IMR-90 (cell line): ENCODE data around the gene MTMR2. TPM values are rescaled to one million over a fixed set of nuclear protein-coding genes. Genes with fewer than 3 reads are reported as not detected.

ENCODE experiments used
- ATAC-seq: fragments of 200-7000 bp; cut with Tn5 transposase; 2 replicates; pipeline ENCODE4 v1.9.1; 2020; ENCODE audit warnings: low read depth, mild to moderate bottlenecking, moderate library complexity
- BruUV-seq: library from RNA; stranded (reverse); fragments of 400-500 nt; replicated peaks from 2 replicates; lab custom pipeline; 2021; lab: Mats Ljungman, UMichigan
- CTCF ChIA-PET: fragments of 300-600 bp; formaldehyde crosslinking; extraction: SDS; loops from one replicate; lab custom pipeline; 2021; ENCODE audit warnings: antibody characterized with exemption; lab: Yijun Ruan, JAX
- POLR2A ChIA-PET: fragments of 300-600 bp; sonication (Branson Sonifier 250); formaldehyde crosslinking; loops from one replicate; lab custom pipeline; 2022; ENCODE audit warnings: antibody characterized with exemption; ENCODE audit not compliant: unreplicated experiment; lab: Charles Lee
- DNase-seq: peaks from one replicate; pipeline ENCODE4 v3.0.0; 2013
- H2AFZ ChIP-seq: replicated peaks from 2 replicates; pipeline ENCODE3; 2013; ENCODE audit warnings: low read length, mild to moderate bottlenecking; ENCODE audit not compliant: poor library complexity
- H2AK5ac ChIP-seq: 2 replicates; pipeline ENCODE4 v1.6.1; 2013; ENCODE audit warnings: low read depth, low read length, inconsistent platforms
- H2AK9ac ChIP-seq: replicated peaks from 2 replicates; pipeline ENCODE3; 2013; ENCODE audit warnings: mild to moderate bottlenecking, low read depth, low read length, moderate library complexity; ENCODE audit not compliant: poor library complexity
- H2BK120ac ChIP-seq: 2 replicates; pipeline ENCODE4 v1.6.1; 2013; ENCODE audit warnings: low read depth, low read length, inconsistent platforms
- H2BK15ac ChIP-seq: 3 replicates; pipeline ENCODE4 v1.6.1; 2013; ENCODE audit warnings: low read depth, low read length, inconsistent platforms
- H2BK20ac ChIP-seq: 2 replicates; pipeline ENCODE4 v1.6.1; 2013; ENCODE audit warnings: low read depth, mild to moderate bottlenecking, inconsistent platforms, low read length, moderate library complexity
- H2BK5ac ChIP-seq: 2 replicates; pipeline ENCODE4 v1.6.1; 2013; ENCODE audit warnings: mild to moderate bottlenecking, low read depth, low read length, inconsistent platforms; ENCODE audit not compliant: poor library complexity, severe bottlenecking
- H3K14ac ChIP-seq: replicated peaks from 2 replicates; pipeline ENCODE4 v1.6.1; 2013; ENCODE audit warnings: low read depth, low read length, inconsistent platforms
- H3K18ac ChIP-seq: 2 replicates; pipeline ENCODE4 v1.6.1; 2013; ENCODE audit warnings: low read depth, low read length, control low read depth
- H3K23ac ChIP-seq: 2 replicates; pipeline ENCODE4 v1.6.1; 2013; ENCODE audit warnings: low read depth, low read length, inconsistent platforms
- H3K27ac ChIP-seq: 2 replicates; pipeline ENCODE4 v1.5.1; 2013; ENCODE audit warnings: mild to moderate bottlenecking, control low read depth, low read length; ENCODE audit not compliant: insufficient read depth
- H3K27me3 ChIP-seq: 2 replicates; pipeline ENCODE4 v1.6.1; 2013; ENCODE audit warnings: low read length; ENCODE audit not compliant: control insufficient read depth, insufficient read depth
- H3K36me3 ChIP-seq: 2 replicates; pipeline ENCODE4 v1.6.1; 2013; ENCODE audit warnings: low read length, mixed read lengths; ENCODE audit not compliant: control insufficient read depth, insufficient read depth
- H3K4ac ChIP-seq: 2 replicates; pipeline ENCODE4 v1.6.1; 2013; ENCODE audit warnings: low read depth, low read length, inconsistent platforms
- H3K4me1 ChIP-seq: 2 replicates; pipeline ENCODE4 v1.6.1; 2013; ENCODE audit warnings: low read length, mixed read lengths; ENCODE audit not compliant: control insufficient read depth, insufficient read depth
- H3K4me2 ChIP-seq: 2 replicates; pipeline ENCODE4 v1.6.1; 2013; ENCODE audit warnings: low read depth, mild to moderate bottlenecking, control low read depth, low read length, moderate library complexity
- H3K4me3 ChIP-seq: 2 replicates; pipeline ENCODE4 v1.5.1; 2013; ENCODE audit warnings: low read depth, mild to moderate bottlenecking, control low read depth, low read length, moderate library complexity; ENCODE audit not compliant: insufficient read depth
- H3K56ac ChIP-seq: 2 replicates; pipeline ENCODE4 v1.6.1; 2013; ENCODE audit warnings: low read length, inconsistent platforms; ENCODE audit not compliant: insufficient read depth; ENCODE audit errors: extremely low read depth
- H3K79me1 ChIP-seq, 2 experiments: 2 replicates each; pipeline ENCODE4 v1.6.1; 2013; ENCODE audit warnings: low read length in 2 of 2, inconsistent platforms in 1 of 2, low read depth in 1 of 2
- H3K9ac ChIP-seq: 2 replicates; pipeline ENCODE4 v1.6.1; 2013; ENCODE audit warnings: low read depth, low read length, control low read depth
- H3K9me1 ChIP-seq: 2 replicates; pipeline ENCODE4 v1.6.1; 2013; ENCODE audit warnings: low read length, inconsistent platforms; ENCODE audit not compliant: insufficient read depth
- H3K9me3 ChIP-seq: 2 replicates; pipeline ENCODE4 v1.6.1; 2013; ENCODE audit warnings: low read length; ENCODE audit not compliant: control insufficient read depth, insufficient read depth
- H4K20me1 ChIP-seq: 2 replicates; pipeline ENCODE4 v1.6.1; 2013; ENCODE audit warnings: low read length, inconsistent platforms; ENCODE audit not compliant: insufficient read depth
- H4K5ac ChIP-seq: 2 replicates; pipeline ENCODE4 v1.6.1; 2013; ENCODE audit warnings: mild to moderate bottlenecking, low read depth, low read length, control low read depth
- H4K8ac ChIP-seq, 2 experiments: 2 replicates each; pipeline ENCODE4 v1.6.1; 2013; ENCODE audit warnings: low read depth in 2 of 2, low read length in 2 of 2, control low read depth in 1 of 2, inconsistent platforms in 1 of 2
- H4K91ac ChIP-seq: 2 replicates; pipeline ENCODE4 v1.6.1; 2013; ENCODE audit warnings: low read depth, low read length, inconsistent platforms; ENCODE audit not compliant: insufficient read depth
- BHLHE40 ChIP-seq: fragments of 150-350 bp; IDR thresholded peaks from 2 replicates; pipeline ENCODE4 v1.6.1; 2016; ENCODE audit warnings: mild to moderate bottlenecking, low read depth, low read length
- FOS ChIP-seq: fragments of 150-350 bp; IDR thresholded peaks from 2 replicates; pipeline ENCODE4 v1.6.1; 2016; ENCODE audit warnings: low read depth, low read length
- MAFK ChIP-seq: IDR thresholded peaks from 2 replicates; pipeline ENCODE4 v1.6.1; 2012; ENCODE audit warnings: low read depth, low read length, improper control_type of control experiment
- MAZ ChIP-seq: IDR thresholded peaks from 2 replicates; pipeline ENCODE4 v1.6.1; 2012; ENCODE audit warnings: low read depth, mild to moderate bottlenecking, low read length, improper control_type of control experiment, moderate library complexity, borderline replicate concordance
- MXI1 ChIP-seq: IDR thresholded peaks from 2 replicates; pipeline ENCODE4 v1.6.1; 2012; ENCODE audit warnings: low read depth, mild to moderate bottlenecking, low read length, moderate library complexity, borderline replicate concordance
- NFE2L2 ChIP-seq: fragments of 150-350 bp; IDR thresholded peaks from 2 replicates; pipeline ENCODE4 v1.6.1; 2016; ENCODE audit warnings: low read depth, mild to moderate bottlenecking, low read length
- POLR2A ChIP-seq: IDR thresholded peaks from 2 replicates; pipeline ENCODE4 v1.6.1; 2012; ENCODE audit warnings: mild to moderate bottlenecking, low read depth, low read length
- RAD21 ChIP-seq: IDR thresholded peaks from 2 replicates; pipeline ENCODE4 v1.6.1; 2012; ENCODE audit warnings: low read length, improper control_type of control experiment
- RFX5 ChIP-seq: IDR thresholded peaks from 2 replicates; pipeline ENCODE4 v1.8.0; 2012; ENCODE audit warnings: low read depth, mild to moderate bottlenecking, low read length, moderate library complexity
- SMC3 ChIP-seq: fragments of 150-350 bp; IDR thresholded peaks from 2 replicates; pipeline ENCODE4 v1.6.1; 2016; ENCODE audit warnings: low read depth, mild to moderate bottlenecking, antibody characterized with exemption, low read length, moderate library complexity
- dilution Hi-C: fragments of 300-500 bp; cut with HindIII; formaldehyde crosslinking; loops from one replicate; pipeline ENCODE4 v1.14.3; 2018; ENCODE audit warnings: low sequenced_read_pairs; ENCODE audit not compliant: unreplicated experiment
- in situ Hi-C: fragments of 300-500 bp; cut with MboI; formaldehyde crosslinking; loops from 3 replicates; pipeline ENCODE4 v1.14.3; 2019; ENCODE audit warnings: low sequenced_read_pairs, inconsistent platforms, mixed read lengths
- intact Hi-C: fragments of 100-400 bp; cut with micrococcal nuclease; formaldehyde crosslinking; loops from 2 replicates; pipeline ENCODE4 v1.10.0; 2022
- polyA plus RNA-seq, 3 experiments: library from polyadenylated mRNA; depleted of rRNA; stranded (reverse); fragments of >200 nt; gene quantifications; 2 replicates each; pipeline ENCODE4 v1.2.3, GENCODE V29; 2012; ENCODE audit warnings: low replicate concordance in 1 of 3
- total RNA-seq: library from RNA; depleted of rRNA; stranded (reverse); fragments of >200 nt; gene quantifications from 2 replicates; pipeline ENCODE4 v1.2.3, GENCODE V29; 2012
- TF ChIP-seq, protein P1 (sequence below): fragments of 150-350 bp; IDR thresholded peaks from 2 replicates; pipeline ENCODE4 v1.6.1; 2016; ENCODE audit warnings: low read depth, mild to moderate bottlenecking, low read length, moderate library complexity, borderline replicate concordance
- TF ChIP-seq, protein P2 (sequence below): fragments of 150-350 bp; IDR thresholded peaks from 2 replicates; pipeline ENCODE4 v1.6.1; 2017; ENCODE audit warnings: mild to moderate bottlenecking, antibody characterized with exemption, low read length, low read depth

The MTMR2 gene
- total and polyA plus RNA-seq, 2 of the 4 experiments (the other 2 are of a cell fraction) = 16.6 to 30.6 TPM

DNA sequence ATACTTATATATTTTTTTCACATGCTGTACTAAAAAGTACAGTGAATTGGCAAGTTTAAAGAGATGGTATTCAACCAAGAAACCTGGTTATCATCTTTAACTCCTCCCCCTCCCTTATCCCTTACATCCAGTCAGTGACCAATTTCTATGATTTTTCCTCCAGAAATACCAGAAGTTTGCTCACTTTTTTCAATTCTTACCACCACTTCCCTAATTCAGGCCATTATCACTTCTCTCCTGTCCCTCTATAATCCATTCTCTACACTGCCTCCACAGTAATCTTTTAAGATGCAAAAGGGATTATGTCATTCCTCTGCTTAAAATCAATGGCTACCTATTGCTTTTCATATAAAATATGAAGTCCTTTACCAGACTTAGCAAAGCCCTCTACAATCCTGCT is 70.8 kb downstream of the MTMR2 start:
- intact Hi-C loops (no loop called here), dilution Hi-C loops (no loop called here), in situ Hi-C loops (no loop called here)
- no peak overlapping the region for H3K18ac ChIP-seq
- no peak overlapping the region for H3K23ac ChIP-seq
- no peak overlapping the region for H2BK120ac ChIP-seq
- H2AK5ac ChIP-seq = no peak overlapping the region
- H3K56ac ChIP-seq = no peak overlapping the region
- H3K79me1 ChIP-seq = peaks cover 0 to 8% of the 10 kb centered on the region in 2 experiments; a peak in 1 of 4 replicates
- TF ChIP-seq RAD21 (no peak), MAFK (no peak), BHLHE40 (no peak), RFX5 (no peak), POLR2A (no peak), MAZ (no peak), FOS (no peak), SMC3 (no peak), MXI1 (no peak), NFE2L2 (no peak)
- TF ChIP-seq, protein P1, sequence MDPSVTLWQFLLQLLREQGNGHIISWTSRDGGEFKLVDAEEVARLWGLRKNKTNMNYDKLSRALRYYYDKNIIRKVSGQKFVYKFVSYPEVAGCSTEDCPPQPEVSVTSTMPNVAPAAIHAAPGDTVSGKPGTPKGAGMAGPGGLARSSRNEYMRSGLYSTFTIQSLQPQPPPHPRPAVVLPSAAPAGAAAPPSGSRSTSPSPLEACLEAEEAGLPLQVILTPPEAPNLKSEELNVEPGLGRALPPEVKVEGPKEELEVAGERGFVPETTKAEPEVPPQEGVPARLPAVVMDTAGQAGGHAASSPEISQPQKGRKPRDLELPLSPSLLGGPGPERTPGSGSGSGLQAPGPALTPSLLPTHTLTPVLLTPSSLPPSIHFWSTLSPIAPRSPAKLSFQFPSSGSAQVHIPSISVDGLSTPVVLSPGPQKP = no peak
- TF ChIP-seq, protein P2, sequence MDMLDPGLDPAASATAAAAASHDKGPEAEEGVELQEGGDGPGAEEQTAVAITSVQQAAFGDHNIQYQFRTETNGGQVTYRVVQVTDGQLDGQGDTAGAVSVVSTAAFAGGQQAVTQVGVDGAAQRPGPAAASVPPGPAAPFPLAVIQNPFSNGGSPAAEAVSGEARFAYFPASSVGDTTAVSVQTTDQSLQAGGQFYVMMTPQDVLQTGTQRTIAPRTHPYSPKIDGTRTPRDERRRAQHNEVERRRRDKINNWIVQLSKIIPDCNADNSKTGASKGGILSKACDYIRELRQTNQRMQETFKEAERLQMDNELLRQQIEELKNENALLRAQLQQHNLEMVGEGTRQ = no peak
- H3K4me1 ChIP-seq = peaks cover 4% of the 10 kb centered on the region; the same call in 1 of the 2 replicates
- no peaks in the 10 kb centered on the region for H4K20me1 ChIP-seq
- no peak overlapping the region for H4K5ac ChIP-seq
- H2BK15ac ChIP-seq = no peak overlapping the region
- H3K4ac ChIP-seq = no peak overlapping the region
- no peaks in the 10 kb centered on the region for H3K27me3 ChIP-seq
- no peak for DNase-seq
- H2AFZ ChIP-seq = no peak overlapping the region
- no peak overlapping the region for H2BK5ac ChIP-seq
- no peaks in the 10 kb centered on the region for H3K9me3 ChIP-seq
- H3K4me3 ChIP-seq = no peak overlapping the region
- BruUV-seq = no TSS peak
- H3K27ac ChIP-seq = no peak overlapping the region
- no peak overlapping the region for H3K9ac ChIP-seq
- H4K91ac ChIP-seq = no peak overlapping the region
- H4K8ac ChIP-seq = no peak overlapping the region
- no peak for ATAC-seq
- no peaks in the 10 kb centered on the region for H3K9me1 ChIP-seq
- H2AK9ac ChIP-seq = no peak overlapping the region
- H2BK20ac ChIP-seq = no peak overlapping the region
- H3K36me3 ChIP-seq = peaks cover 3% of the 10 kb centered on the region
- CTCF ChIA-PET = no interaction called here
- POLR2A ChIA-PET = no interaction called here
- no peak overlapping the region for H3K4me2 ChIP-seq
- no peak overlapping the region for H3K14ac ChIP-seq
